UCSD-AML1 (cell line): ENCODE measurements around the gene DPPA4.

Source experiments
- DNase-seq: peaks from one replicate; lab custom pipeline; 2025; ENCODE audit not compliant: unreplicated experiment; lab: John Stamatoyannopoulos, UW

The DPPA4 gene

DNA sequence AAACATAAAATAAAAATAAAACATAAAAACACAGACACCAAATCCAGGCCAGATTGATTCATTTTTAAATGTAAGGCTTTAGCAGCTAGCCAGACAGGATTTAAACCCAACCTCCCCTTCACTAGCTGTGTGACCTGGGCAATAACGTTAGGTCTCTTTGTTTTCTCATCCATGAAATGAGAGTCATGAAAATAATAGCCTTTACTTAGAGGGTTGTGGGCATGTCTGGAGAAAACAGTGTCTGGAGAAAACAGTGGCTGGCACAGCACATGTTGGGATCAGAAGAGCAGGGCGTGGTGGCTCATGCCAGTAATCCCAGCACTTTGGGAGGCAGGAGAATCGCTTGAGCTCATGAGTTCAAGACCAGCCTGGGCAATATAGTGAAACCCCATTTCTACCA, 1.9 kb upstream of the DPPA4 start:
- no peak for DNase-seq

DNA sequence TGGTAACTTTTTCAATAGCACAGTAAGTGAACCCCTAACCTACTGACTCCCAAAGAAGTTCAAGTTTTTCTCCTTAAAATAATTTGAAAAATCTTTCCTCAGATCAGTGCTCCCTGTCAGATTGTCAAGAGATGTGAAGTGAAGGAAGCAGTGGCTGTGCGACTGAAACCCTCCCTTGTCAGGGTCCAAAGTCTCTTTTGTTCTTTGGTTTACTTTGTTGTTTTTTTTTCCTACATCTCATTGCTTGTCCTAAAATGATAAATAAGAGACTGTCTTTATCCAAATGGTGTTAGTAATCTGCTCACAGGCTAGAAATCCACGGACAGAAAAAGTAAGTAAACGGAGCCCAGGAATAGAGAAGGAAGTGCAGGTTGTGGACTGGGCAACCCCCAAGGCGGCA, 976 bp upstream of the DPPA4 start:
- no peak for DNase-seq

DNA sequence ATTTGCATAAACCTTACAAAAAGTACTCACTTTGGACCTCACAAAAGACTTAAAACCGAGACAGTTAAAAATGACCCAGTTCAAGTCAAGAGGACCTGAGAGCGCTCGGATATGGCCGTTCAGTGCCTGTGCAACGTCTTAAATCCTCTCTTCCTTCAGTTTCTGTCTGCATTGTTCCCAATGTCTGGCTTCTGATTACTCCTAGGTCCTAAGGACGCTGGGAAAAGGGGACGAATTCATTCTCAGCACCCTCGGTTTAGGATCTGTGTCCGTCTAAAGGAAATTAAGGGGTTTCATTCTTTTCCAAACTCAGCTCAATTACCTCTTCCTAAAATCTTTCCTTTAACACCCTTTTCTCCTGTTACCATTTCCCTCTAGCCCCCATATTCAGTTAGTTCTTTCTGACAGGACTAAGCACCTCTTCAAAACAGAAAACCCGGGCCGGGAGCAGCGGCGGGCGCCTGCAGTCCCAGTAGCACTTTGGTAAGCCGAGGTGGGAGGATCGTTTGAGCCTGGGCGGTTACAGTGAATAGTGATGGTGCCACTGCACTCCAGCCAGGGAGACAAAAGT, 970 bp downstream of the DPPA4 start:
- no peak for DNase-seq

DNA sequence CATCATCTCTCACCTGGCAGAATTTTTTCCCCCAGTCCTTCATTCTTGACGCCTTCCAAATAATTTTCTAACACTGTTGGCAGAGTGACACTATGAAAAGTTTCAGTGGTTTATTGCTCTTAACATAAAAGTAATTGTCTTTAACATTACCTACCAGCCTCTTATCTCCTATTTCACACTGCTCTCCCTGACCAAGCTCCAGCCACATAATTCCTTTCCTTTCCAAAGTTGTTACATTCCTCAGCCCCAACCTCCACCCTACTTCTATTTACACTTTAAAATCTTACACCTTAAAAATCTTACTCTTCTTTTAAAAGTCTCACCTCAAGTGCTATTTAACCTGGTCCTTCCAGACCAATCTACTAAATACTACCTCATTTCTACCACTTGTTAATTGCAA, 2.8 kb downstream of the DPPA4 start:
- DNase-seq, result no peak

DNA sequence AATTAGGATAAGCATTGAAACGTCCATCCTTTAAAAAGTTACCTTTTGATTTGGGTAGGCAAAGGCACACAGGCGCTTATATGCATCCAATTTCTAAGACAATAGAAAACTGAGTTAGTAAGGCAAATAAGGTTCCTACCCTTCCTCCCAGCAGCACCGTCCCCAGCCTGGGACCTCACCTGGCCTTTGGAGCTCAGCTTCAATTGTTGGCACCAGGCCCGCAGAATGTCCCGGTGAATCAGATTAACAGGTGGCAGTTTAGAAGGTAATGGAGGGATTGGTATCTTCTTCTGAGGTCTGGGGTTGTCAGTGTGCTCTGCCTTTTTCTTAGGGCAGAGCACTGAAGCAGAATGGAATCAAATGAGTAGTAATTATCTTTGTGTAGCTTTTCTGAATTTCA, 5.7 kb downstream of the DPPA4 start:
- no peak for DNase-seq

DNA sequence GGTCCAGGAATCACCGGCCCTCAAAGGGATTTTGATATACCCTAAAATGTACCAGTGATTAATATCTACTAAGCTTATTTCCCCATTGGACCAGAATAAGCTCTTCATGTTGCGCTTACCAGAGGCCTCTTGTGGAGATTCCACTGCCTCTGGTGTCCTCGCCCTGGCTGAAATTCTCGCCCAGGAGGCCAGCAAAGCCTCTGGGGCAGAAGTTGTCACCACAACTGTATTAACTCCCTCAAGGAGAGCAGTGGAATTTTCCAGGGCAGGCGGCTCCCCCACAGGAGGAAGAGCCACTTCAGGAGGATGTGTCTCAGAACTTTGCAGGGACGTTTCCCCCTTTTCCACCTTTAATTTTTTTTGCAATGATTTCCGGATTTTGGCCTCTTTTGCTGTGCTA, 6.9 kb downstream of the DPPA4 start:
- no peak for DNase-seq

- no peak for DNase-seq
Observed at GRCh38 chr3:109328202-109328601, 9.1 kb downstream of the DPPA4 start.

GRCh38 chr3:109325657-109326056, 11.7 kb downstream of the DPPA4 start:
- DNase-seq, result no peak

GRCh38 chr3:109325109-109325508, 12.2 kb downstream of the DPPA4 start:
- no peak for DNase-seq

- no peak for DNase-seq
Observed at GRCh38 chr3:109316162-109316730, 21.1 kb downstream of the DPPA4 start, which contains the start of gene DPPA2. Gene DPPA2, minus strand, starts transcription at chr3:109316517. Its CDS starts 1,975 bp downstream, at chr3:109314542.

DNA sequence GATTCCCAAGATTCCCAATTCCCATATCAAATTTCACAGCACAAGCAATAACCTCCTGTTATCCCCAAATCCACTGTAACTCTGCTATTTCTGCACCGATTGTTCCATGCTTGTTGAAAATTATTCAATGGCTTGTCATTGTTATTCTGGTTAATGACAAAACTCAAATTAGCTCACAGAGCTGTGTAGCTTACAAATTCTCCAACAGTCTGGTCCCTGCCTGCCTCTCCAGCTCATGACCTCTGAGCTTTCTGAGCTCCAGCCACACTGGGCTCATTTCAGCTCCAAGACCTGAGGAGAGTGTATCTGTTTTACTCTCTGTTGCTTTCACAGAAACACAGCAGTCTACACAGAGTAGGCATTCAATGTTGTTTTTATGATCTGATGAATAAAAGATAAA, 24.3 kb downstream of the DPPA4 start:
- DNase-seq, result no peak

GRCh38 chr3:109297496-109297895, 39.9 kb downstream of the DPPA4 start:
- DNase-seq, result no peak

GRCh38 chr3:109284071-109284470, 53.3 kb downstream of the DPPA4 start:
- DNase-seq, result no peak

DNA sequence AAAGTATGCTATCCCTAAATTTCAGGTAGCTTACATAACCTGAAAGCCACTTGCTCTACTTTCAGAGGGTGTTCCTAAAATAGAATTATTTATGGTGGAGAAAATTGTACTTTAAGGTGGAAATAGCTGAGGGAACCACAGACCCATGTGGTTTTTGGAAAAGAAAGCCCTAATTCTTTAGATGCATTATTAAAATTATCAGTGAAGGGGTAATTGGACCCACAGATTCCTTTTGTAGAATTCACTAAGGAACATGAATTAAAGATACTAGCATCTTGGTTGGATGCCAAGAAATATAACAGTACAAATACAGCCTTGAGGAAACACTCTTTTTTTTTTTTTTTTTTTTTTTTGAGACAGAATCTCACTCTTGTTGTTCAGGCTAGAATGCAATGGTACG, 58.8 kb downstream of the DPPA4 start:
- DNase-seq, result no peak

DNA sequence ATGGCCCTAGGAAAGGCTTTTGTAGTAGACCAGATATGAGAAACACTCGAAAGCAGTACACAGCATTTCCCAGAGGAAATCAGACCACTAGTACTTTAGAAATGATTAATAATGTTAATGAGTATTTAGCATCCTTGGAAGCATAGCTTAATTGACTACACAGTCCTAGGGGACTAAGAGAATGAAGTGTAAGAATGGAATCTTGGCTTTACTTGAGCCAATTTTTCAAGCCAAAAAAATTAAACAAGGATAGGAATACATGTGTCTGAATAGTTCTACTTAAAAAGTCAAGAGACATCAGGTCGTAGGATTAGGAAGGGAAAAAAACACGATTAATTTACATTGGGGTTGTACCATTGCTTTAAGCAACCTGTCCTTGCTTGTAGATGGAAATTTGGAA, 59.2 kb downstream of the DPPA4 start:
- no peak for DNase-seq
